ENCODE data around the gene NPTN. TPM values are rescaled to one million over a fixed set of nuclear protein-coding genes. Genes with fewer than 3 reads are reported as not detected.
"Not testable (repeated sequence)": the region's sequence is repeated elsewhere in the genome, so short reads cannot be mapped to it uniquely, and the experiment has no call there.

NPTN gene
- total RNA-seq, 1 donor from 2014 or later = 86.1 TPM

- DNase-seq = no peak
Observed at GRCh38 chr15:73600413-73601335, 32.5 kb downstream of the NPTN start.

GRCh38 chr15:73599934-73600333, 33.3 kb downstream of the NPTN start:
- DNase-seq = no peak

DNA sequence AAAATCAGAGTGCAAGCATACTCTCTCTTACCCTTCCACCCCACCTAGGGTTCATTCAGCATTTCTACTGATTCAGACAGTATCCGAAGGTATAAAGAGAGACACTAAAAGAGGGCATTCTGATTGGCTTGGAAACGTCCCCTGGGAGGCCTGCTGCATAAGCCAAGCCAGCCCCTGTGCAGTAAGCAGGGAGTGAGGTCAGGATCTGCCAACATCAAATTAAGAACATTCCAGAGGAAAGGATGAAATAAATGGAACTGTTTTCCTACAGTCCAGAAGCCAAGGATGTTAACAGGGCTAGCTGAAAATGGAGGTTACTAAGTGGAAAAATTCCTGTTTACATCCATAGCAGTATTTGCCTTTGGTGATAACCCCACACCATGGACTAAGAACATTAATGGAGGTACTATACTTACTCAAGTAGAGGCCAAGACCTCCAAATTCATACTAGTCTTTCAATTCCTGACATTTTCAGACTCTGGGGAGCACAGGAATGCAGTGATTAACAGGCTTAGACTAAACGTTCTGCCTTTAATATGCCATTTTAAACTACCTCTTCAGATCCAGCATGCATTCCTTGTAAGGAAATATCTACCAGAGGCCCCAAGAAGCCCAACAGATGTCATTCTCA, 34.5 kb downstream of the NPTN start:
- no peak for DNase-seq

GRCh38 chr15:73597036-73597638, 36.1 kb downstream of the NPTN start:
- DNase-seq = no peak

GRCh38 chr15:73596174-73596573, 37.0 kb downstream of the NPTN start:
- no peak for DNase-seq

DNA sequence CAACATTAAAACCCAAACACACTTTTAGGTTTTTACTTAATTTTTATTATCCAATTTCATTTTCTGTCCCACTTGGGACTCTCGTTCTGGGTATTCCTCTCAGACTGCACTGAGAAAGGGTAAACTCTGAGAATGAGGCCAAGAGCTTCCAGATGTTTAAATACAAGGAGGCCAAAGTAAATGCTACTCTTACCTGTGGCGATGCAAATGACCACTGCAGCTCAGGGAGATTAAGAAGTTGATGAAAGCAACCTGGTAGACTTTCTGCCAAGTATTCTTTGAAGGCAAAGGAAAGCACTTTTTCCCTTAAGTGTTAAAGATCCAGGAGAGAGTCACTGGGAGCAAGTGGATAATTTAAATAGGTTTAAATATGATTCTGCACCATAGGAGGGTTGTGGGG, 39.1 kb downstream of the NPTN start:
- no peak for DNase-seq

- DNase-seq = no peak
Observed at GRCh38 chr15:73593304-73594074, 39.7 kb downstream of the NPTN start.

- no peak for DNase-seq
Observed at GRCh38 chr15:73590263-73590662, 42.9 kb downstream of the NPTN start.

- no peak for DNase-seq
Observed at GRCh38 chr15:73589766-73590165, 43.4 kb downstream of the NPTN start.

GRCh38 chr15:73585871-73586654, 47.1 kb downstream of the NPTN start:
- DNase-seq = no peak

GRCh38 chr15:73584699-73585420, 48.3 kb downstream of the NPTN start:
- DNase-seq = no peak

- no peak for DNase-seq
Observed at GRCh38 chr15:73583544-73583943, 49.6 kb downstream of the NPTN start.

DNA sequence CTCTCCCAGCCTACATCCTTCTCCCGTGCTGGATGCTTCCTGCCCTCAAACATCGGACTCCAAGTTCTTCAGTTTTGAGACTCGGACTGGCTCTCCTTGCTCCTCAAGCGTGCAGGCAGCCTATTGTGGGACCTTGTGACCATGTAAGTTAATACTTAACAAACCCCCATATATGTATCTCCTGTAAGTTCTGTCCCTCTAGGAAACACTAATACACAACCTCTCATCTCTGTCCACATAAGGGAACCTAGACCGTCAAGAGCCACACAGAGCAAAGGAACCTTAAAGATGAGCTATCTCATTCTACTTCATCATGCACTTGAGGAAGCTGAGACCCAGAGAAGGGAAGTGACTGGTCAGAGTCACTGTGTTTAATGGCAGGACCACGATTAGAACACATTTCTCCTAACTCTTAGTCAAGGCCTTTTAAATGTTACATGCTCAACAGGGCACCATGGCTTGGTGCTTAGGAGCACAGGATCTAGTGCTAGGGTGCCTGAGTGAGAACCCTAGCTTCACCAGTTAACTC, 50.3 kb downstream of the NPTN start:
- no peak for DNase-seq

- DNase-seq = no peak
Observed at GRCh38 chr15:73578026-73578425, 55.2 kb downstream of the NPTN start.

DNA sequence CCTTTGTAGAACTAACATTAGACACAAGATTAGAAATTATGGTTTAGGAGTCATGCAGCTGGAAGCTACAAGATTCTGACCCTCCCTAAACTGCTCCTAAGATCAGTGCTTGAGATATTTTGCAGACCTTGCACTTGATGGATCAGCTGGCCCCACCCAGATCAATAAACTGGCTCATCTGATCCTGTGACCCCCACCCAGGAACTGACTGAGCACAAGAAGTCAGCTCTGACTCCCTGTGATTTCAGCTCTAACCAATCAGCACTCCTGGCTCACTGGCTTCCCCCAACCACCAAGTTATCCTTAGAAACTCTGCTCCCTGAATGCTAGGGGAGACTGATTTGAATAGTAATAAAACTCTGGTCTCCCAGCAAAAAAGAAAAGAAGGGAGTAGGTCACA, 55.6 kb downstream of the NPTN start:
- DNase-seq = not testable (repeated sequence)

DNA sequence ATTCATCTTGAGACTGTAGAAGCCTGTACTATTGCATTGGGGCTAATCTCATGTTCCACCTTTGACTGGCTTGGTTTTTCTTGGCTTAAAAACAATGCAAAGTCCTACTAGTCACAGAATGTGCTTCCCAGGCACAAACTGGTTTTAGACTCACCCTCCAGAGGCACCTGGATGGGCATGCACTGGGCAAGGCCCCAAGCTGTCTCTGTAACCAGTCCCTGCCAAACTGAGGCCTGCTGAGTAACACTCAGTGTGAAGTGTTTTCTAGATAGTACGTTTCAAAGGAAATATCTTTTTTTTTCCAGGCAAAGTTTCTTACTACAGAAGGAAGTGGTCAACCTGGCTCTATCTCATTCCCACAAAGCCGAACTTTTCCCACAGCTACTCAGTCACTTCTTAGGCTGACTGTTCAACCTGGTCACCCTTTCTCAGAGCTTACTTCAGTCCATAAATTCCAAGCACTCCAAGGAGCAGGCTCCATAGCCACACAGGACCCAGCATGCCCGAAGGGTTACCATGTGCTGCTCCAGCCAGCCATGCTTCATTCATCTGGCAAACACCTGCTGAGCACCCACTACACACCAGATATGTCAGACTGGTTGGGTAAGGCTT, 57.4 kb downstream of the NPTN start:
- no peak for DNase-seq

- DNase-seq = no peak
Observed at GRCh38 chr15:73573572-73573971, 59.6 kb downstream of the NPTN start.

- DNase-seq = no peak
Observed at GRCh38 chr15:73573037-73573436, 60.2 kb downstream of the NPTN start.

GRCh38 chr15:73572296-73572695, 60.9 kb downstream of the NPTN start:
- no peak for DNase-seq

DNA sequence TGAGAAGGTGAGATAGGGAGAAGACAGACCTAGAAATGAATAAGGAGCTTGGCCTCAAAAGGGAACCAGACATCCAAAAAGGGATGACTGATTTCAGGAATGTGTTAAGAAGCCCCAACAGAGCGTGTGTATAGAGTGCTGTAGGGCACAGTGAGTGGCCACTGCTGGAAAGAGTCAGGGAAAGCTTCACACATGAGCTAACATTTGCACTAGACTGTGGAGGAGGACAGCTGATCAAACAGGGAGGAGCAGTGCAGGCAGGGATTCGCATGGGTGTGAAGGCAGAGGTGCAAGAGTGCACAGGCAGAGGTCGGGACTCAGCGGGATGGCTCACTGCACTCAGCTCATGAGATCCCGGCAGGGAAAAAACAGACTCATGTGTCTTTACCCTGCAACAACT, 61.8 kb downstream of the NPTN start:
- no peak for DNase-seq

Measured in occipital lobe (tissue), 2 donors.